Measurements from ENCODE around the gene GANC.
A peak's percentile ranks its signal among the peaks of the same experiment; 100 is the strongest.
"Not testable (repeated sequence)": the region's sequence is repeated elsewhere in the genome, so short reads cannot be mapped to it uniquely, and the experiment has no call there.

The GANC gene, protein sequence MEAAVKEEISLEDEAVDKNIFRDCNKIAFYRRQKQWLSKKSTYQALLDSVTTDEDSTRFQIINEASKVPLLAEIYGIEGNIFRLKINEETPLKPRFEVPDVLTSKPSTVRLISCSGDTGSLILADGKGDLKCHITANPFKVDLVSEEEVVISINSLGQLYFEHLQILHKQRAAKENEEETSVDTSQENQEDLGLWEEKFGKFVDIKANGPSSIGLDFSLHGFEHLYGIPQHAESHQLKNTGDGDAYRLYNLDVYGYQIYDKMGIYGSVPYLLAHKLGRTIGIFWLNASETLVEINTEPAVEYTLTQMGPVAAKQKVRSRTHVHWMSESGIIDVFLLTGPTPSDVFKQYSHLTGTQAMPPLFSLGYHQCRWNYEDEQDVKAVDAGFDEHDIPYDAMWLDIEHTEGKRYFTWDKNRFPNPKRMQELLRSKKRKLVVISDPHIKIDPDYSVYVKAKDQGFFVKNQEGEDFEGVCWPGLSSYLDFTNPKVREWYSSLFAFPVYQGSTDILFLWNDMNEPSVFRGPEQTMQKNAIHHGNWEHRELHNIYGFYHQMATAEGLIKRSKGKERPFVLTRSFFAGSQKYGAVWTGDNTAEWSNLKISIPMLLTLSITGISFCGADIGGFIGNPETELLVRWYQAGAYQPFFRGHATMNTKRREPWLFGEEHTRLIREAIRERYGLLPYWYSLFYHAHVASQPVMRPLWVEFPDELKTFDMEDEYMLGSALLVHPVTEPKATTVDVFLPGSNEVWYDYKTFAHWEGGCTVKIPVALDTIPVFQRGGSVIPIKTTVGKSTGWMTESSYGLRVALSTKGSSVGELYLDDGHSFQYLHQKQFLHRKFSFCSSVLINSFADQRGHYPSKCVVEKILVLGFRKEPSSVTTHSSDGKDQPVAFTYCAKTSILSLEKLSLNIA (N-terminal part only)

DNA sequence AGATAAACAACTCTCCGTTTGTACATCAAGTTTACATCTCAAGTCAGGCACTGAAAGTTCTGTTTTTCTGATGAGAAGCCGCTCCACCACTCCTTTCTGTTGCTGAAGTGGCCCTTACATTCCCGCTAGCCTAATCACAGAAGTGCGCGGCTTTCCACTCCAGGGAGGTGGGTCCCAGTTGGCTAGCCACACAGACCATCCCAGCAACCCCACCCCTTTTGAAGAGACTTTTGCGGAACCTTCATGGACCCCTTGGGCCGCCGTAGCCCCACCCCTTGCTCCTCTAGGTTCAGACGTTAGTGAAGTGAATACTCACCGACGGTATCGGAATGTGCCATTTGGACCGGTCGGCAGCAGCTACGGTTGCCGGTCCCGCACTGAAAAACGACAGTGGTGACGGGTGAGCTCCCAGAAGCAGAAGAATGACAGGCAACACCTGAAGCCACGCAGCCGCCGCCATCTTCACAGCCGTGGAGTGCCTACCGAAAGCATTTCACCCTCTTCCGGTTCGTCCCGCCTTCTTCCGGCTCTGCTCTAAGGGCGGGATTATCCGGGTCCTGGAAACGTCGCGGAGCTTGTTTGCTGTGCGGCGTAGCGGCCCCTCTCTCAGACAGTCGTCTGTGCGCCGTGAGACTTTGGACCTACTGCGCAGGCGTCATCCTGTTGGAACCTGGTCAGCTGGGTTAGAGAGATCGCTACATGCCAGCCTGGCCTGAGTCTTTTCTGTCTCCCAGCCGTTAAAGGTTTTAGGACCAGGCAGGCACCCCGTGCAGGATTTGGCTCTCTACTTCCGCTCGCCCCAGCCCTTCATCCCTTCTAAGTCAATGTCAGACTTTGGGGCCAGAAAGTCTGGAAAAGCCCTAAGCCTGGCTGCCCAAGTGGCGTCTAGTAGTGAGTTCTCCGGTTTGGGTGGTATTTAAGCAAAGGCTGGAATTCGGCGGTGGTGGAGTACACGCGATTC lies at the start of gene GANC, which contains the start of gene TMEM87A:
Gene GANC (plus strand): TSS at position 263 of the 961 bp plus-strand sequence. CDS start 1,281 bp downstream, outside the sequence.
Gene TMEM87A (minus strand): TSS at position 495 of the 961 bp plus-strand sequence. CDS start 35 bp downstream, at position 460.
- DNase-seq (ENCODE audit: low read depth in 2 of 2) = peak; percentile 91 to 95

GRCh38 chr15:42226648-42227047 lies 46.4 kb upstream of the GANC start:
- DNase-seq (ENCODE audit: low read depth in 2 of 2) = no peak

- no peak for DNase-seq (ENCODE audit: low read depth in 2 of 2)
Observed at GRCh38 chr15:42228036-42228435, 45.0 kb upstream of the GANC start.

GRCh38 chr15:42228981-42229380 lies 44.0 kb upstream of the GANC start:
- DNase-seq (ENCODE audit: low read depth in 2 of 2) = not testable (repeated sequence)

- DNase-seq (ENCODE audit: low read depth in 2 of 2) = no peak
Observed at GRCh38 chr15:42231088-42231487, 41.9 kb upstream of the GANC start.

DNA sequence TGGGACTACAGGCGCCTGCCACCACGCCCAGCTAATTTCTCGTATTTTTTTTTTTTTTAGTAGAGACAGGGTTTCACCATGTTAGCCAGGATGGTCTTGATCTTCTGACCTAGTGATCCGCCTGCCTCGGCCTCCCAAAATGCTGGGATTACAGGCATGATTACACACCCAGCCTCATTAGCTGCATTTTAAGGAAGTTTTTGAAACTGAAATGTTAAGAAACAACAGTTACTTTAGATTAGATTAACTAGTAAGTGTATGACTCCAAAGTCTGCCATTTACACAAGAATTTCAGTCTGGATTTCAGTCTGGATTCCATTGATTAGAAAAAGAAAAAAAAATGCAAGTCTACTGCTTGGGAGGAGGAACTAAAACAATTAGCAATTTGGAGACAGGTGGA lies 40.4 kb upstream of the GANC start:
- no peak for DNase-seq (ENCODE audit: low read depth in 2 of 2)

DNA sequence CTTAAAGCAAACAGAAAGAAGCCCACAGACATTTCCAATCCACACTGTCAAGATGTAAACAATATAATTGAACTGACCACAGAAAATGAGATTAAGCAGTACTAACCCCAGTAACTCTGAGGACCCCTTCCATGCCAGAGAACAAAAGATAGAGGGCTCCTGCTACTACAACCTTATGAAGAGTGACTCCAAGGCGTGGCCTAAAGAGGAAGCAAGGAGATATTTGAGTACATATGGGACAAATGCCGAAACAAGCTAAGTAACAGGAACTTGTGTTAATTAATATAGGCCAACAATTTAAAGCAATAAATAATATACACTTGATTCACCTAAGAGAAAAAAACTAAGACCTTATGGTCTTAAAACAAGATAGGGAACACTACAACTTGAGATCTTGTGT lies 39.9 kb upstream of the GANC start:
- no peak for DNase-seq (ENCODE audit: low read depth in 2 of 2)

GRCh38 chr15:42239528-42240182 lies 33.3 kb upstream of the GANC start:
- DNase-seq (ENCODE audit: low read depth in 2 of 2) = no peak

DNA sequence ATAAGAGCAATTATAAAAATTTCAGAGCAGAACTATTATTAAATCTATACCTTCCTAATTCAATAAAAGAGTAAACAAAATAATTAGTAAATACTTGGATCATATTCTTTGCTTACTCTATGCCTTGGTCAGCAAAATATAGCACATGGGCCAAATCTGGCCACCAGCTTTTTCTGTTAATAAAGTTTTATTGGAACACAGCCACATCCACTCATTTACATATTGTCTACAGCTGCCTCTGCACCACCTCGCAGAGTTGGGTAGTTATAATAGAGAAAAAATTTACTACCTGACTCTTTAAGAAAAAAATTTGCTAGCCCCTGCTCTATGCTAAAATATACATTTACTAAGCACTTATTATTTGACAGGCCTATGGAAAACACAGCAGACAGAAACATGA lies 32.2 kb upstream of the GANC start:
- DNase-seq (ENCODE audit: low read depth in 2 of 2) = no peak

GRCh38 chr15:42253300-42253699 lies 19.7 kb upstream of the GANC start:
- DNase-seq (ENCODE audit: low read depth in 2 of 2) = no peak

- DNase-seq (ENCODE audit: low read depth in 2 of 2) = no peak
Observed at GRCh38 chr15:42264795-42265194, 8.2 kb upstream of the GANC start.

DNA sequence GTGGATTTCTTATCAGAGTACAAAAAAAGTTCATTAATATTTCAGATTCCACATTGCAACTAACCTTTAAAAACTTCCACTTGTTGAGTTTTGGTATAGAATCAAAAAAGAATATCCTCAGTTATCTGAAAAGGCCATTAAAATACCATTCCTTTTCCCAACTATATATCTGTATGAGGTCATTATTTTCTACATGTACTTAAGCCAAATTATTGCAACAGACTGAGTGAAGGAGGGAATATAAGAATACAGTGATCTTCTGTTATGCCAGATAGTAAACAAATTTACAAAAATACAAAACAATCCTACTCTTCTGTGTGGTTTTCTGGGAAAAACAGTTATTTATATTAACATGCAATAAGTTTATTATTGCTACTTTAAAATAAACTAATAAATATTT lies 5.7 kb upstream of the GANC start:
- no peak for DNase-seq (ENCODE audit: low read depth in 2 of 2)

GRCh38 chr15:42270551-42270950 lies 2.5 kb upstream of the GANC start:
- no peak for DNase-seq (ENCODE audit: low read depth in 2 of 2)

DNA sequence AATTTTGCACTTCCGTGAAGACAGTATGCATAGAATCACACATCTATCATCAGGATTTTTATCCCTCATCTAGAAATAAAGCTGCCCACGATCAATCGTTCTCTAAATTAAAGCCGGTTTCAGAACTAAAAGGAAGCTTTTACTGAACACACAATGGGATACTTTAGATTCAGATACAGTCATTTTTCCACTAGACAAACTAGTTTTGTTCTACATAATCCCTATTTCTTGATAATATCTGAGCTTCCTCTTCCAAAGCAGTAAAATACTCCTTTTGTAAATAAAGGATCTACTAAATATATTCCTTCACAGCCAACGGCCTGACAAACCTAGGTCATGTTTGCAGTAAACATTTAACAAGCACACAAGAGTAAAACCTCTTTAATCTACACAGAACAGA lies 2.0 kb upstream of the GANC start:
- DNase-seq (ENCODE audit: low read depth in 2 of 2) = no peak

DNA sequence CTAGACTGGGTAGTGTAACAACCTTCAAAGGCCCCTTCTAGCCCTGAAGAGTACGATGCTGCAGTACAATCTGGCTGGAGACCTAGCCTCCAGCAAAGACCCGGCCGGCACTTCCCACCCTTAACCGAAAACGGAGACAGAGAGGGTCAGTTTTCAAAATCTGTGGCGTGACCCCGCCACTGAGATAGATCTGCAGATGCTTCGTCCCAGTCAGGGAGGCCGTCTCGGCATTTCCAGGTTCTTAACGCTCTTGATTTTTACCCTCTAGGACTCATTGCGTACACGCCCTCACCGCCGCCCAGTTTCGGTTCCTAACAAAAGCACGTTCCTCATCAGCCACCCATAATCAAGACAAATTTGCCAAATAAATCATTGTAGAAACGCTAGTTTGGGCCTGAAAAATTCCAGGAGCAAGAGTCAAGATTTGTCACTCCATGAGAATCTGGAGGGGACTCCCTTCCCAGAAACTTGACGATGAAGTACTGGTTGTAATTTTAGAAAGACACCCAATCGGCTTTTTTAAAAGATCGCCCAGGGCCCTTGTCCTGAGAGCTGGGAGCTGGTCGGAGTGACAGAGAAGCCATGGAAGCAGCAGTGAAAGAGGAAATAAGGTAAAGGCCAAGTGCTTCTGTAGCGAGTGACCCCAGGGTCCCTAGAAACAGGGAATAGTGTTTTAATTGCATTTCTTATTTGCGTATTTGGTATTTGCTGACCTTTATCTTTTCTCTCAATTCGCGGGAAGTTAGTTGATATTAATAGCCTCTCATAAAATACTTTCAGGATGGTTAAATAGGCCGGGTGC lies 1.1 kb downstream of the GANC start:
- peak; percentile 40 to 48 for DNase-seq (ENCODE audit: low read depth in 2 of 2)

- no peak for DNase-seq (ENCODE audit: low read depth in 2 of 2)
Observed at GRCh38 chr15:42274702-42274989, 1.6 kb downstream of the GANC start.

- DNase-seq (ENCODE audit: low read depth in 2 of 2) = no peak
Observed at GRCh38 chr15:42275780-42276391, 2.9 kb downstream of the GANC start.

- no peak for DNase-seq (ENCODE audit: low read depth in 2 of 2)
Observed at GRCh38 chr15:42276762-42277161, 3.8 kb downstream of the GANC start.

GRCh38 chr15:42279234-42279723 lies 6.3 kb downstream of the GANC start:
- no peak for DNase-seq (ENCODE audit: low read depth in 2 of 2)

DNA sequence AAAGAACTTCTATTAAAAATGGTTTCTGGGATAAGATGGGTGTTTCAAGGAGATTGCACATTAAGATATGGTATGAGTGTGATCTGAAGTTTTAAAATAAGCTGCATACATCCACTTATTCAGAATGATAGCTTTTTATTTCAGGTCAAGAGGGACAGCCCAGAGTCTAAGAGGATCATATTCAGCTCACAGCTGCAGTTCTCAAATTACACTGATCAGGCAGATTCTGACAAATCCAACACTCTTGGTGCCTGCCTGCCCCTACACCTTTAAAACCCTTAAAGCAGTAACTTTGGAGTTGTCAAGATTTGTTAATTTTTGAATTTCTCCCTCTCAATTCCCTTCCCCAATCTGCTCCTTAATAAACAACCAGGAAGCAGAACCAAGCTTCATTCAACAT lies 9.3 kb downstream of the GANC start:
- DNase-seq (ENCODE audit: low read depth in 2 of 2) = no peak
